ENCODE results near the gene OPRD1. TPM values are rescaled to one million over a fixed set of nuclear protein-coding genes. Genes with fewer than 3 reads are reported as not detected.
A peak's percentile ranks its signal among the peaks of the same experiment; 100 is the strongest.

Gene OPRD1
- total RNA-seq, 4 donors from 2014 or later: not detected

DNA sequence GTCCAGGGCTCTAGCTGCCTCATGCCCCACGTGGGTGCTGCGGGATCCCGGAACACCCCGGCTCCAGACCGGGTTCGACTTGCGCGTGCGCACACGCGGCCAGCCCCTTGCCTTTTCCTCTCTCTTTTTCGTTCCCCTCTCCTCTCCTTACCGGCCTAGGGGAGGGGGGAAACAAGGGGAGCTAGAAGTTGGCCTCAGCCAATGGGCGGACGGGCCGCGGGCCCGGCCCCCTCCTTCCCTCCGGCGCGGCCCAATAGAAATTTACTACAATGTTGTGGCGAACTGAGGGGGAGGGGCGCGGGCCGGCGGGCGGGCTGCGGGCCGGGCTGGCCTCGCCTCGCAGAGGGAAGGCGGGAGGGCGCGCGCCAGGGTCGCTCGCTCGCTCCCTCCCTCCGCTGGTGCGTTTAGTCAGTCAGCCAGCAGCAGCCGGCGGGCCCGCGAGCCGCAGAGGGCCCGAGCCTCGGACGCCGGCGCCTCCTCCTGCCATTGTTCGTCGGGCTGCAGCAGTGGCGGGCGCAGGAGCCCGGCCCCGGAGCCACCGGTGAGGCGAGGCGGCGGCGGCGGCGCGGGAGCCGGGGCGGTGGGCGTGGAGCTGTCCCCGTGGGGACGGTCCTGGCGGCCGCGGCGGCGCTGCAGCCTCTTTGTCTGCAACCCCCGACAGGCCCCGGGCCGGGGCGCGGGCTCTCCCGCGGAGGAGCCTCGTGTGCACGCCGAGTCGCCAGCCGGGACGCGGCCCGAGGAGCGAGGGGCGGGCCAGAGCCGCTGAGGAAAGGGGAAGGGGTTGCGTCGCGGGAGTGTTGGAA lies 102.5 kb downstream of the OPRD1 start, which contains the start of gene EPB41:
EPB41 (plus strand) TSS at position 342 of the 803 bp plus-strand sequence. CDS start 72,869 bp downstream, outside the sequence.
- no peaks in the 10 kb centered on the region for H3K36me3 ChIP-seq
- TF ChIP-seq POLR2A (IDR thresholded peaks at IDR 0.05) (peak in 1 of 2 donors; percentile 33), EP300 (IDR thresholded peaks at IDR 0.05) (no peak)
- H3K9me3 ChIP-seq: no peaks in the 10 kb centered on the region
- peak within 1 kb of the TSS; percentile 71 for H3K4me3 ChIP-seq
- peaks cover 21% of the 10 kb centered on the region for H3K4me1 ChIP-seq
- WGBS: under 1% methylated on average over 22 of the region's 95 CpGs
- H3K27me3 ChIP-seq: no peaks in the 10 kb centered on the region
- H3K27ac ChIP-seq: peak within 1 kb of the TSS; percentile 42
- peak; percentile 92 to 95 for DNase-seq (ENCODE audit: low spot score in 2 of 2)

DNA sequence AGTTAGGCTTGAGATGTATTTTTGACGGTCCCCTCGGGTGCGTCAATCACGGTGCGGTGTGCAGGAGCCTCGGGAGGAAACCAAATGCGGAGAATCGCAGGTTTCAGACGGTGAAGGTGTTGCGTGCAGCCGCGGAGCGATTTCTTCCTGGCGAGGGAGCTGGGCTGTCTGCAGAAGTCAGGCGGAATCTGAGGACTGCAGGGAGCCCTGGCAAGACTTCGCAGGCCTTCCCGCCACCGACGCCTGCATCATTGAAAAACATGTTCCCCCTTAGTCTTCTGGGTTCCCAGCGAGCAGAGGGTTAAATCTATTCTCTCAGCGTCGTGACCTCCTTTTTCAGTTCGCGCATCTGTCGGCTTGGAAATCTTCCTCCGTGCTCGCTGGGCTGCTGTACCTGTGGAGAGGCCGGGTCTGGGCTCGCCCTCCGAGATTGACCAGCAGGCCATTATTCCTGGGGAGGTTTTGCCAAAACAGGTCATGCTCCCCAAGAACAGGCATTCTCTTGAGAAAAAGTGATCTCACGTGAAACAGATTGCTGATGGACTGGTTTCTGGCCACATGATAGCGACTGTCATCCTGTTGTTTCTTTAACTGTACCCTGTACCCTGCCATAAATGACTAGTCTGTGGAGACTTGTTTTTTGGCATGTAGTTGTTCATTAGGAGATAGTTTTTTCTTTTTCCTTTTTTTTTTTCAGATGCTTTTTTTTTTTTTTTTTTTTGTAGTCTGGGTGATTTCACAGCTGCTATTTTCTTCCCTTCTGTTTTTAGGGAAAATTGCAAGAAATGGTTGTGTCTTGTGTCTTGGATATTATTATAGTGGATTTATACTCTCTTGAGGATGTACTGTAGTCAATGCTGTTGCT lies 103.3 kb downstream of the OPRD1 start:
- peak in 1 of 2 donors; percentile 40 for DNase-seq (ENCODE audit: low spot score in 2 of 2)
- H3K27me3 ChIP-seq: no peaks in the 10 kb centered on the region
- H3K36me3 ChIP-seq: no peaks in the 10 kb centered on the region
- 3% methylated on average over 32 of the region's 32 CpGs for WGBS
- TF ChIP-seq POLR2A (IDR thresholded peaks at IDR 0.05): no peak
- no peak for TF ChIP-seq EP300 (IDR thresholded peaks at IDR 0.05)
- no peak for TF ChIP-seq POLR2AphosphoS5 (IDR thresholded peaks at IDR 0.05)
- TF ChIP-seq, protein P1, sequence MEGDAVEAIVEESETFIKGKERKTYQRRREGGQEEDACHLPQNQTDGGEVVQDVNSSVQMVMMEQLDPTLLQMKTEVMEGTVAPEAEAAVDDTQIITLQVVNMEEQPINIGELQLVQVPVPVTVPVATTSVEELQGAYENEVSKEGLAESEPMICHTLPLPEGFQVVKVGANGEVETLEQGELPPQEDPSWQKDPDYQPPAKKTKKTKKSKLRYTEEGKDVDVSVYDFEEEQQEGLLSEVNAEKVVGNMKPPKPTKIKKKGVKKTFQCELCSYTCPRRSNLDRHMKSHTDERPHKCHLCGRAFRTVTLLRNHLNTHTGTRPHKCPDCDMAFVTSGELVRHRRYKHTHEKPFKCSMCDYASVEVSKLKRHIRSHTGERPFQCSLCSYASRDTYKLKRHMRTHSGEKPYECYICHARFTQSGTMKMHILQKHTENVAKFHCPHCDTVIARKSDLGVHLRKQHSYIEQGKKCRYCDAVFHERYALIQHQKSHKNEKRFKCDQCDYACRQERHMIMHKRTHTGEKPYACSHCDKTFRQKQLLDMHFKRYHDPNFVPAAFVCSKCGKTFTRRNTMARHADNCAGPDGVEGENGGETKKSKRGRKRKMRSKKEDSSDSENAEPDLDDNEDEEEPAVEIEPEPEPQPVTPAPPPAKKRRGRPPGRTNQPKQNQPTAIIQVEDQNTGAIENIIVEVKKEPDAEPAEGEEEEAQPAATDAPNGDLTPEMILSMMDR (IDR thresholded peaks at IDR 0.05): no peak
- H3K4me1 ChIP-seq: peaks cover 21% of the 10 kb centered on the region
- peak overlapping the region; percentile 71 for H3K4me3 ChIP-seq
- no peaks in the 10 kb centered on the region for H3K9me3 ChIP-seq
- H3K27ac ChIP-seq: peak overlapping the region; percentile 42

DNA sequence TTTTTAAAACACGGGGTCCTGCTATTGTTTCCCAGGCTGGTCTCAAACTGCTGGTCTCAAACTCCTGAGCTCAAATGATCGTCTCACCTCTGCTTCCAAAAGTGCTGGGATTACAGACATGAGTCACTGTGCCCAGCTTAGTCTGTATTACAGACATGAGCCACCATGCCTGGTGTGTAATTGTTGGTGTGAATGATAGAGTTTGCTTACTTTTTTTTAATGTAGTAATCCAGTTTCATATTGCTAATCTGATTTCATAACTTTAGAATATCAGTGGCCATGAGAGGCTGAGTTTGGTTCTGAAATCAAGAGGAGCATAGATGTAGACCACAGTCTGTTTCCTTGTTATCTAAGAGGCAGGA lies 105.8 kb downstream of the OPRD1 start:
- H3K27me3 ChIP-seq: no peaks in the 10 kb centered on the region
- TF ChIP-seq EP300 (IDR thresholded peaks at IDR 0.05): no peak
- TF ChIP-seq POLR2AphosphoS5 (IDR thresholded peaks at IDR 0.05): no peak
- TF ChIP-seq POLR2A (IDR thresholded peaks at IDR 0.05): no peak
- TF ChIP-seq, protein P1 (IDR thresholded peaks at IDR 0.05): no peak
- H3K36me3 ChIP-seq: no peaks in the 10 kb centered on the region
- no peaks in the 10 kb centered on the region for H3K9me3 ChIP-seq
- peaks cover 17% of the 10 kb centered on the region for H3K4me1 ChIP-seq
- no peak overlapping the region for H3K4me3 ChIP-seq
- WGBS: 74% methylated on average over 2 of the region's 2 CpGs
- DNase-seq (ENCODE audit: low spot score in 2 of 2): no peak
- H3K27ac ChIP-seq: no peak overlapping the region

Other genes starting within 250 kb of the OPRD1 start
- gene RAB42, start 219.9 kb upstream of the OPRD1 start, total RNA-seq: 1 to 10 TPM in 2 of 4 donors, under 1 TPM in 1, not detected in 1; 0.70 to 1.4 (median 1.4) TPM
- gene TAF12, start 169.1 kb upstream of the OPRD1 start, total RNA-seq: 10 to 100 TPM; 25.7 to 29.9 (median 27.3) TPM
- gene RNU11, start 163.6 kb upstream of the OPRD1 start, total RNA-seq: not detected
- 10 to 100 TPM; 11.6 to 17.4 (median 14.5) TPM for gene GMEB1, start 143.4 kb upstream of the OPRD1 start, total RNA-seq
- gene YTHDF2, start 75.2 kb upstream of the OPRD1 start, total RNA-seq: 100 to 1,000 TPM in 1 of 4 donors, 10 to 100 TPM in 3; 64.8 to 120 (median 84.9) TPM
- 10 to 100 TPM; 45.7 to 79.5 (median 67.1) TPM for gene EPB41, start 102.4 kb downstream of the OPRD1 start, total RNA-seq